Adrenal gland (tissue), 5 donors: ENCODE measurements around the gene ANKS6.

Experiments used
- POLR2A ChIP-seq, 2 donors: fragments of 450-650 bp; IDR thresholded peaks; one replicate each; pipeline ENCODE4 v1.6.1; 2017; ENCODE audit warnings: antibody characterized with exemption in 2 of 2, mild to moderate bottlenecking in 2 of 2, moderate library complexity in 1 of 2
- TF ChIP-seq, protein P1 (sequence below), 6 experiments: fragments of 450-650 bp in 4 of 6; fragments of 200-600 bp in 2 of 6; sonication (generic) in 1 of 6; IDR thresholded peaks; 1 replicate in 5 of 6; 2 replicates in 1 of 6; pipeline versions ENCODE4 v1.5.1 to v1.8.0; 2016 to 2021; ENCODE audit warnings: antibody characterized with exemption in 6 of 6, mild to moderate bottlenecking in 2 of 6, moderate library complexity in 1 of 6
- donor health status: DM: no; HTN: no; CAD: no.

DNA sequence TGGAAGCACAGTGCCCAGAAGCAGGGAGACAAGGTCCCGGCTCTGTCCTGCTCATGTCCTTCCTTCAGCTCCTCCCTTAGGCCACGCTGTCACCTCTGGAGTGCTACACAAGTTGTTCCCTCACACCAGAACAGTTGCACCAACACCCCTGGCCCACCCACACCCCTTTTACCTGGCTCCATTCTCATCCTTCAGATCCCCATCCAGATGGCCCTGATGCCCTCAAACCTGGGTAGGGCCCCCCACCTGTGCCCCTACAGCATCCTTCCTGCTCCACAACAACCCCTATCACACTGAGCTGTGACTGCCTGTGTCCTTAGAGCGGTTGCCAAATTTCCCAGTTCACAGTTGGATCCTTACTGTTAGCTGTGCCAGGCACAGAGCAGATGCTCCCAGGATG, 29.2 kb downstream of the ANKS6 start:
- TF ChIP-seq, protein P1, sequence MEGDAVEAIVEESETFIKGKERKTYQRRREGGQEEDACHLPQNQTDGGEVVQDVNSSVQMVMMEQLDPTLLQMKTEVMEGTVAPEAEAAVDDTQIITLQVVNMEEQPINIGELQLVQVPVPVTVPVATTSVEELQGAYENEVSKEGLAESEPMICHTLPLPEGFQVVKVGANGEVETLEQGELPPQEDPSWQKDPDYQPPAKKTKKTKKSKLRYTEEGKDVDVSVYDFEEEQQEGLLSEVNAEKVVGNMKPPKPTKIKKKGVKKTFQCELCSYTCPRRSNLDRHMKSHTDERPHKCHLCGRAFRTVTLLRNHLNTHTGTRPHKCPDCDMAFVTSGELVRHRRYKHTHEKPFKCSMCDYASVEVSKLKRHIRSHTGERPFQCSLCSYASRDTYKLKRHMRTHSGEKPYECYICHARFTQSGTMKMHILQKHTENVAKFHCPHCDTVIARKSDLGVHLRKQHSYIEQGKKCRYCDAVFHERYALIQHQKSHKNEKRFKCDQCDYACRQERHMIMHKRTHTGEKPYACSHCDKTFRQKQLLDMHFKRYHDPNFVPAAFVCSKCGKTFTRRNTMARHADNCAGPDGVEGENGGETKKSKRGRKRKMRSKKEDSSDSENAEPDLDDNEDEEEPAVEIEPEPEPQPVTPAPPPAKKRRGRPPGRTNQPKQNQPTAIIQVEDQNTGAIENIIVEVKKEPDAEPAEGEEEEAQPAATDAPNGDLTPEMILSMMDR (IDR thresholded peaks at IDR 0.05): no peak
- TF ChIP-seq POLR2A (IDR thresholded peaks at IDR 0.05): no peak
